GM12865 (cell line): ENCODE measurements around the gene GTPBP10.
A peak's percentile ranks its signal among the peaks of the same experiment; 100 is the strongest.

Experiments used
- DNase-seq: peaks from one replicate; pipeline ENCODE4 v3.0.0; 2010; ENCODE audit warnings: low read depth
- H3K4me3 ChIP-seq: 2 replicates; pipeline ENCODE4 v1.5.1; 2011; ENCODE audit warnings: mild to moderate bottlenecking, low read depth, low read length, control low read depth
- CTCF ChIP-seq: IDR thresholded peaks from 2 replicates; pipeline ENCODE4 v1.5.1; 2011; ENCODE audit warnings: low read length, control low read depth, low read depth, inconsistent platforms; ENCODE audit not compliant: insufficient read depth; ENCODE audit errors: missing control alignments

Gene GTPBP10

DNA sequence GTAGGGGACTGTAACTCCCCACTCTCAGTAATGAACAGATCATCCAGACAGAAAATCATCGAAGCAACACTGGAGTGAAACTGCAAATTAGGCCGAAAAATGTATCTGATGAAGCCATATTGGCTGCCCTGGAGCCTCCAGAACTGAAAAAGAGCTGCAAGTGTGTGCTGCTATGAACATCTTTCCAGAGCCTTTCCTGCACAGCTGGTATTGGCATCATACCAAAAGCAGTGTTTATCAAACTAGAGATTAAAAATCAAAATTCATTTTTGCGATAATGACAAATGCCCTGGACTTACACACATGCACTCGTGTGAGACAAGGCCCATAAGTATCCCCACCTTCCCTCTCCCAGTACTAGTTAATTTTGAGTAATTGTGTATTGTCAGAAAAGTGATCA, 49.9 kb downstream of the GTPBP10 start:
- TF ChIP-seq CTCF: no peak
- H3K4me3 ChIP-seq: no peak overlapping the region
- no peak for DNase-seq

- no peak for DNase-seq
- TF ChIP-seq CTCF: no peak
- H3K4me3 ChIP-seq: no peak overlapping the region
These were observed 55.5 kb downstream of the GTPBP10 start for GRCh38 chr7:90401989-90402388.

DNA sequence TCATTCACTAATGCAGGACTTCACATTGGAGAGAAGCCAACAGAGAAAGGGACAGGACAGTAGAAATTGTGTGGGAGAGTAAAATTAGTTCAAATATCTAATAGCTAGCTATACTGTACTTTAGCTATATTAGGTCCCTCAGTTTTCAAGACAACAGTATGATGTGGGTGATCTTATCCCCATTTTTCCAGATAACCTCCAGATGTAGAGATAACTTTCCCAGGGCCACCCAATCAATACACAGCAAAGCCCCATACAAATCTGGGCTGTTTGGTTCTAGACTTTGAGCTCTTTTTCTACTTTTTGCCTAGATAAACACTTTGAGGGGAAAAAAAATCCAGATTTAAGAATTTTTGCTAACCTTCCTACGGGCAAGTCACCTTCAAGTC, 56.3 kb downstream of the GTPBP10 start:
- TF ChIP-seq CTCF: no peak
- no peak for DNase-seq
- H3K4me3 ChIP-seq: peak overlapping the region; percentile 81

GRCh38 chr7:90403174-90404113, 56.9 kb downstream of the GTPBP10 start, which contains the start of gene CLDN12:
Gene CLDN12 (plus strand): TSS chr7:90403461. CDS start chr7:90412677, 9,216 bp downstream.
- peak within 1 kb of the TSS; percentile 81 for H3K4me3 ChIP-seq
- TF ChIP-seq CTCF: no peak
- DNase-seq: peak; percentile 90

GRCh38 chr7:90404777-90405176, 58.3 kb downstream of the GTPBP10 start:
- no peak for DNase-seq
- no peak for TF ChIP-seq CTCF
- peak overlapping the region; percentile 81; the same call in 1 of the 2 replicates for H3K4me3 ChIP-seq

DNA sequence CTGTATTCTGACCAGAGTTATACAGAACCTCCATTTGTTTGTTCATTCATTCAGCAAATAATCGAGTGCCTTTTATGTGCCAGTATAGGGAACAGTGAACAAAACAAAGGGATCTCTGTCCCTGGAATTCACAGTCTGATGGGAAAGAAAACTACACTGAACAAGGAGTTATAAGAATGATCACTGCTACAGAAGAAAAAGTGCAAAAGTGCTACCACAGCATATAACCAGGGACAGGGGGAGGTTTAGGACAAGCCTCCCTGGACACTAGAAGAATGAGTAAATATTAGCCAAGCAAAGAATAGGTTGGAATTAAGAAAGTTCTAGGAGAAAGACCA, 60.9 kb downstream of the GTPBP10 start:
- no peak for DNase-seq
- TF ChIP-seq CTCF: no peak
- H3K4me3 ChIP-seq: no peak overlapping the region

- DNase-seq: no peak
- H3K4me3 ChIP-seq: no peak overlapping the region
- no peak for TF ChIP-seq CTCF
These were observed 61.6 kb downstream of the GTPBP10 start for GRCh38 chr7:90408142-90408541.
